GM12865 (cell line): Measurements from ENCODE around the gene FRK.
"Not testable (repeated sequence)": the region's sequence is repeated elsewhere in the genome, so short reads cannot be mapped to it uniquely, and the experiment has no call there.

Source experiments
- DNase-seq: peaks from one replicate; pipeline ENCODE4 v3.0.0; 2010; ENCODE audit warnings: low read depth
- H3K4me3 ChIP-seq: 2 replicates; pipeline ENCODE4 v1.5.1; 2011; ENCODE audit warnings: mild to moderate bottlenecking, low read depth, low read length, control low read depth
- TF ChIP-seq, protein P1 (sequence below): IDR thresholded peaks from 2 replicates; pipeline ENCODE4 v1.5.1; 2011; ENCODE audit warnings: low read length, control low read depth, low read depth, inconsistent platforms; ENCODE audit not compliant: insufficient read depth; ENCODE audit errors: missing control alignments

The FRK gene

DNA sequence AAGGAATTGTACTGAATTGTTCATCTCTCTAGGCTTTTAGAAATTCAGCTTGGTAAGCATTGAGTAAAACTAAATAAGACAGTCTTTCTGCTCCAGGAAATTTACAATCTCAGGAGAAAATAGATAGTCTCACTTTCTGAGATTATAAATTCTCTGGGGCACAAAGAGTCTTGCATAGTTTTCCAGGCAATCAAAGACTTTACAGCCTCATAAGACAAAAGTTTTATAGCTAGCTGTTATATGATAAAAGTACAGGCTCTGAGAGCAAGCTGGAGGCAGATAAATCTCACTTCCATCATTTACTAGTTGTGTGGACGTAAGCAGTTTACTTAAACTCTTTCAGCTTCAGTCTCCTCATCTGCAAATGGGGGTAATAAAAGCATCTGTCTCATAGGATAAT lies 11.4 kb downstream of the FRK start:
- DNase-seq = no peak
- TF ChIP-seq, protein P1, sequence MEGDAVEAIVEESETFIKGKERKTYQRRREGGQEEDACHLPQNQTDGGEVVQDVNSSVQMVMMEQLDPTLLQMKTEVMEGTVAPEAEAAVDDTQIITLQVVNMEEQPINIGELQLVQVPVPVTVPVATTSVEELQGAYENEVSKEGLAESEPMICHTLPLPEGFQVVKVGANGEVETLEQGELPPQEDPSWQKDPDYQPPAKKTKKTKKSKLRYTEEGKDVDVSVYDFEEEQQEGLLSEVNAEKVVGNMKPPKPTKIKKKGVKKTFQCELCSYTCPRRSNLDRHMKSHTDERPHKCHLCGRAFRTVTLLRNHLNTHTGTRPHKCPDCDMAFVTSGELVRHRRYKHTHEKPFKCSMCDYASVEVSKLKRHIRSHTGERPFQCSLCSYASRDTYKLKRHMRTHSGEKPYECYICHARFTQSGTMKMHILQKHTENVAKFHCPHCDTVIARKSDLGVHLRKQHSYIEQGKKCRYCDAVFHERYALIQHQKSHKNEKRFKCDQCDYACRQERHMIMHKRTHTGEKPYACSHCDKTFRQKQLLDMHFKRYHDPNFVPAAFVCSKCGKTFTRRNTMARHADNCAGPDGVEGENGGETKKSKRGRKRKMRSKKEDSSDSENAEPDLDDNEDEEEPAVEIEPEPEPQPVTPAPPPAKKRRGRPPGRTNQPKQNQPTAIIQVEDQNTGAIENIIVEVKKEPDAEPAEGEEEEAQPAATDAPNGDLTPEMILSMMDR = no peak
- H3K4me3 ChIP-seq = no peak overlapping the region

DNA sequence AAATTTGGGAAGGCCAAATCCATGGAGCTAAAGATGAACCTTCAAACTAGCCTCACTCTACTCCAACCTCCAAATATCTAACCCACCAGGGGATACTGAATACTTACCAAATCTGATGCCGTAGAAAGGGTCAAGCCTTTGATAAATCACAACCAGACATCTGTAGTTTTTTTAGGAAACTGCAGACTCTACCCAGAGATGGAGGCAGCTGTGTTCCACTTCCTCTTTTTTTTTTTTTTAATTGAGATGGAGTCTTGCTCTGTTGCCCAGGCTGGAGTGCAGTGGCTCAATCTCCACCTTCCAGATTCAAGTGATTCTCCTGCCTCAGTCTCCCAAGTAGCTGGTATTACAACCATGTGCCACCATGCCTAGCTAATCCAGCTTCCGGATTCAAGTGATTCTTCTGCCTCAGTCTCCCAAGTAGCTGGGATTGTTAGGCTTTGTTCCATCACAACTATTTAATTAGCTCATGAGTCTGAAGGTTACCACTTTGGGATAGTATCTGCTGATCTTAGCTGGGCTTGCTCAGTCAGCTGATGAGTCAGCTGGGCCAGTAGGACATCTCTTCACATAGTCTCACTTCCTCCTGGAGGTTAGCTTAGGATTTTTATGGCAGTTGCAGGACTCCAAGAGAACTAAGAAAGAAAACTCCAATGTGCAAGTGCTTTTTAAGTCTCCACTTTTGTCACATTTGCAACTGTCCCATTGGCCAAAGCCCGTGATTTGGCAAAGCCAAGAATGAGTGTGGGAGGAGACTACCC lies 13.3 kb downstream of the FRK start:
- peak; percentile 27 for DNase-seq
- no peak overlapping the region for H3K4me3 ChIP-seq
- TF ChIP-seq, protein P1 = no peak

DNA sequence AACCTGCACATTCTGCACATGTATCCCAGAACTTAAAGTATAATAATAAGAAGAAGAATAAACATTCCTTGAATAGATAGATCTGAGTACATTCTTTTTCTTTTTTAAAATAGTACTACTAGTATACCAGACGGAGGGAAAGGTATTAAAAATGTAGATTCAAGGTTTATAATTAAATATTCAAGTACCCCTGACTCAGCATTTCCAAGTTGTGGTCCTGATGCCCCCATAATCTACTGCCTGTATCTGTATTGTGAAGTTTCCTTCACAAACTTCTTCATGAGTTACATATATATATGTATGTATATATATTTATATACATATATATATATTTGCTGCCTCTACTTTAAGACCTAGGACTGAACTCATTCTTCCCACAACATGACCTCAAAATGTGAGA lies 14.0 kb downstream of the FRK start:
- TF ChIP-seq, protein P1 = no peak
- no peak overlapping the region for H3K4me3 ChIP-seq
- no peak for DNase-seq

DNA sequence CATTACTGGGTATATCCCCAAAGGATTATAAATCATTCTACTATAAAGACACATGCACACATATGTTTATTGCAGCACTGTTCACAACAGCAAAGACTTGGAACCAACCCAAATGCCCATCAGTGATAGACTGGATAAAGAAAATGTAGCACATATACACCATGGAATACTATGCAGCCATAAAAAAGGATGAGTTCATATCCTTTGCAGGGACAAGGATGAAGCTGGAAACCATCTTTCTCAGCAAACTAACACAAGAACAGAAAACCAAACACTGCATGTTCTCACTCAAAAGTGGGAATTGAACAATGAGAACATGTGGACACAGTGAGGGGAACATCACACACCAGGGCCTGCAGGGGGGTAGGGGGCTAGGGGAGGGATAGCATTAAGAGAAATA lies 14.4 kb downstream of the FRK start:
- not testable (repeated sequence) for H3K4me3 ChIP-seq, DNase-seq

DNA sequence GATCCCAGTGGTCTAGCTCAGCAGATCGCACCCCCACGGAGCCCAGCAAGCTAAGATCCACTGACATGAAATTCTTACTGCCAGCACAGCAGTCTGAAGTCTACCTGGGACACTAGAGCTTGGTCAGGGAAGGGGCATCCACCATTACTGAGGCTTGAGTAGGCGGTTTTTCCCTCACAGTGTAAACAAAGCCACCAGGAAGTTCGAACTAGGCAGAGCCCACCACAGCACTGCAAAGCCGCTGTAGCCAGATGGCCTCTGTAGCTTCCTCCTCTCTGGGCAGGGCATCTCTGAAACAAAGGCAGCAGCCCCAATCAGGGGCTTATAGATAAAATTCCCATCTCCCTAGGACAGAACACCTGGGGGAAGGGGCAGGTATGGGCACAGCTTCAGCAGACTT lies 18.8 kb downstream of the FRK start:
- DNase-seq = no peak
- TF ChIP-seq, protein P1 = no peak
- no peak overlapping the region for H3K4me3 ChIP-seq

DNA sequence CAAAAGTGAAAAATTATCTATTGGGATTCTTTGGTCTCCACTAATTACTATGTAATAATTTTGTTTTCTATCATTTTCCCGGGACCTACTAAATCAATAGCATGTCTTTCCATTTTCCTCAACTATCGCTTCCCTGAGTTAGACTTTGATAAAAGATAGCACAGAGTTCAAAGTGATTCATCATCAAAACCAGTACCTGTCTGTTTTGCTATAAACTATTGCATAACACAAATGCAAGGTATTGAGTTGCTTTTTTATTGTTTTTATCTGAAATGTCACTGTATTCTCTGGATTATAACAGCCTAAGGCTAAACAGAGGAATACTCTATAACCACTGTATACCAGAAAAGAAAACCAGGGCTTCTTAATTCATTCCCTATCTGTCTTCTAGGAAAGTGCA lies 19.7 kb downstream of the FRK start:
- TF ChIP-seq, protein P1 = no peak
- no peak for DNase-seq
- no peak overlapping the region for H3K4me3 ChIP-seq

DNA sequence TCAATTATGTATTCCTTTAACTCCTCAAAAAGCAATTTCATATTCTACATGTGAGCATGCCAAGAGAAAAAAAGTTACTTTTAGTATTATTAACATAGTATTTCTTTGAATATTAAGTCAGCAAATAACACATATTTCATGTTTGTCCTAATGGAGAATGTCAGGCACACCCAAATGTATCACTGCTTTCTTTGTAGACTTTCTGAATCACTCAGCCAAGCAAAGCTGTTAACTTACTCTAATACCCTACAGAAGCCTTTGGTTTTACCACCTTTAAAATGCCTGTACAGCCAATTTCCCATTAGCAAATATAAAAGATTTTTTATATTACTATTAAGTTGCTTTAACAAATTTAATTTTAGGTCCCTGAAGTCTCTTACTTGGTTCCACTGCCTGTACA lies 23.8 kb downstream of the FRK start:
- H3K4me3 ChIP-seq = no peak overlapping the region
- DNase-seq = no peak

More for the DNA sequence above, 23.8 kb downstream of the FRK start:
- TF ChIP-seq, protein P1 = no peak
